DND-41 (cell line): ENCODE measurements around the gene TYMP.

ENCODE experiments used
- CTCF ChIP-seq: IDR thresholded peaks from 2 replicates; pipeline ENCODE4 v1.5.1; 2012; ENCODE audit warnings: borderline replicate concordance, low read length, moderate library complexity, mild to moderate bottlenecking; ENCODE audit not compliant: poor library complexity, severe bottlenecking; ENCODE audit errors: extremely low read depth
- EZH2 ChIP-seq: IDR thresholded peaks from 3 replicates; pipeline ENCODE4 v1.6.1; 2012; ENCODE audit warnings: borderline replicate concordance, low read depth, mild to moderate bottlenecking, moderate library complexity, low read length, inconsistent platforms; ENCODE audit not compliant: severe bottlenecking

GRCh38 chr22:50531546-50531961 is 1.7 kb upstream of the TYMP start:
- no peak for TF ChIP-seq CTCF
- no peak for TF ChIP-seq EZH2
